GM12878 (cell line): Measurements from ENCODE around the gene RFX1. TPM values are rescaled to one million over a fixed set of nuclear protein-coding genes. Genes with fewer than 3 reads are reported as not detected.

Source experiments
- ATAC-seq: fragments of 200-7000 bp; cut with Tn5 transposase; 3 replicates; pipeline ENCODE4 v1.9.1; 2020; ENCODE audit warnings: mild to moderate bottlenecking, moderate library complexity
- BruUV-seq: library from RNA; stranded (reverse); fragments of 400-500 nt; replicated peaks from 2 replicates; lab custom pipeline; 2021; lab: Mats Ljungman, UMichigan
- CTCF ChIA-PET: fragments of 300-600 bp; sonication (Branson Sonifier 250); formaldehyde crosslinking; extraction: SDS; loops from one replicate; lab custom pipeline; 2021; ENCODE audit warnings: inconsistent platforms; lab: Yijun Ruan, JAX
- POLR2A ChIA-PET: fragments of 350-600 bp; formaldehyde crosslinking; extraction: SDS; loops from one replicate; lab custom pipeline; 2021; ENCODE audit warnings: inconsistent platforms; lab: Charles Lee
- RAD21 ChIA-PET: fragments of 300-600 bp; sonication (Branson Sonifier 250); formaldehyde crosslinking; loops from one replicate; lab custom pipeline; 2023; ENCODE audit warnings: antibody characterized with exemption; ENCODE audit not compliant: unreplicated experiment; lab: Charles Lee
- SMC1A ChIA-PET: fragments of 300-600 bp; sonication (Branson Sonifier 250); formaldehyde crosslinking; loops from one replicate; lab custom pipeline; 2023; ENCODE audit not compliant: unreplicated experiment, uncharacterized antibody; lab: Charles Lee
- DNase-seq: peaks from one replicate; pipeline ENCODE4 v3.0.0-alpha.2; 2011; ENCODE audit warnings: low read depth, low spot score
- FAIRE-seq: peaks from 3 replicates; lab custom pipeline; 2011; peaks lifted over from hg19 to GRCh38; lab: Jason Lieb, UNC
- H2AFZ ChIP-seq: 2 replicates; pipeline ENCODE4 v1.6.0; 2011; ENCODE audit warnings: low read depth, low read length, control low read depth; ENCODE audit not compliant: control insufficient read depth
- H3K27ac ChIP-seq: 2 replicates; pipeline ENCODE4 v1.5.1; 2011; ENCODE audit warnings: control low read depth; ENCODE audit not compliant: control insufficient read depth, insufficient read depth
- H3K27me3 ChIP-seq, 2 experiments: replicated peaks in 1 of 2; 2 replicates each; pipeline versions ENCODE4 v1.6.0 to v1.6.1; 2011; ENCODE audit warnings: low read length in 1 of 2; ENCODE audit not compliant: control insufficient read depth in 2 of 2, insufficient read depth in 2 of 2
- H3K36me3 ChIP-seq, 2 experiments: 2 replicates each; pipeline ENCODE4 v1.5.1; 2011; ENCODE audit warnings: low read length in 1 of 2; ENCODE audit not compliant: control insufficient read depth in 2 of 2, insufficient read depth in 2 of 2
- H3K4me1 ChIP-seq: 2 replicates; pipeline ENCODE4 v1.6.1; 2011; ENCODE audit warnings: mild to moderate bottlenecking, low read length, moderate library complexity, mixed read lengths; ENCODE audit not compliant: control insufficient read depth, insufficient read depth
- H3K4me2 ChIP-seq: 2 replicates; pipeline ENCODE4 v1.6.0; 2011; ENCODE audit warnings: control low read depth; ENCODE audit not compliant: control insufficient read depth, insufficient read depth
- H3K4me3 ChIP-seq: fragments of 200-600 bp; sonication (generic); 2 replicates; pipeline ENCODE4 v1.5.1; 2016
- H3K79me2 ChIP-seq: 2 replicates; pipeline ENCODE4 v1.6.0; 2011; ENCODE audit warnings: low read length; ENCODE audit not compliant: control insufficient read depth, insufficient read depth
- H3K9ac ChIP-seq: 2 replicates; pipeline ENCODE4 v1.8.0; 2011; ENCODE audit warnings: low read length, control low read depth, mixed read lengths; ENCODE audit not compliant: control insufficient read depth, insufficient read depth
- H3K9me3 ChIP-seq: replicated peaks from 3 replicates; pipeline ENCODE4 v1.5.1; 2011; ENCODE audit warnings: mild to moderate bottlenecking, low read length; ENCODE audit not compliant: control insufficient read depth, insufficient read depth
- H4K20me1 ChIP-seq: 2 replicates; pipeline ENCODE4 v1.6.0; 2011; ENCODE audit not compliant: control insufficient read depth, insufficient read depth
- CBX5 ChIP-seq: sonication (generic); IDR thresholded peaks from 2 replicates; pipeline ENCODE4 v1.6.1; 2016; ENCODE audit warnings: low read depth, moderate library complexity, mild to moderate bottlenecking, inconsistent platforms
- CEBPB ChIP-seq, 2 experiments: fragments of 150-350 bp in 1 of 2; IDR thresholded peaks; 2 replicates each; pipeline ENCODE4 v1.6.1; 2012 to 2014; ENCODE audit warnings: low read depth in 2 of 2, low read length in 2 of 2, borderline replicate concordance in 1 of 2, inconsistent platforms in 1 of 2
- CEBPZ ChIP-seq: fragments of 150-350 bp; IDR thresholded peaks from 2 replicates; pipeline ENCODE4 v1.6.1; 2016; ENCODE audit warnings: low read depth, low read length
- CHD2 ChIP-seq: IDR thresholded peaks from 2 replicates; pipeline ENCODE4 v1.6.1; 2011; ENCODE audit warnings: low read depth, low read length, improper control_type of control experiment, borderline replicate concordance
- HDGF ChIP-seq: fragments of 450-650 bp; IDR thresholded peaks from 2 replicates; pipeline ENCODE4 v1.6.1; 2016; ENCODE audit warnings: antibody characterized with exemption
- IRF4 ChIP-seq: IDR thresholded peaks from 2 replicates; pipeline ENCODE4 v1.6.1; 2011; ENCODE audit warnings: low read depth, low read length
- PAX5 ChIP-seq: IDR thresholded peaks from 2 replicates; pipeline ENCODE4 v1.6.1; 2011; ENCODE audit warnings: low read depth, low read length, borderline replicate concordance
- POLR2A ChIP-seq: IDR thresholded peaks from 2 replicates; pipeline ENCODE4 v1.6.1; 2011; ENCODE audit warnings: low read depth, mild to moderate bottlenecking, low read length
- RAD21 ChIP-seq: IDR thresholded peaks from 2 replicates; pipeline ENCODE4 v1.6.1; 2011; ENCODE audit warnings: mild to moderate bottlenecking, low read depth, low read length, moderate library complexity; ENCODE audit not compliant: insufficient read depth
- SMAD1 ChIP-seq: fragments of 450-650 bp; IDR thresholded peaks from 2 replicates; pipeline ENCODE4 v1.6.1; 2018; ENCODE audit warnings: mild to moderate bottlenecking, low read depth; ENCODE audit not compliant: partially characterized antibody
- SREBF1 ChIP-seq: IDR thresholded peaks from 2 replicates; pipeline ENCODE4 v1.6.1; 2012; ENCODE audit warnings: mild to moderate bottlenecking, low read length
- SRF ChIP-seq, 2 experiments: IDR thresholded peaks; 2 replicates each; pipeline ENCODE4 v1.6.1; 2011; ENCODE audit warnings: low read depth in 2 of 2, low read length in 2 of 2, mild to moderate bottlenecking in 1 of 2, moderate library complexity in 1 of 2
- SUPT20H ChIP-seq: IDR thresholded peaks from 2 replicates; pipeline ENCODE4 v1.6.1; 2011; ENCODE audit warnings: low read depth, mild to moderate bottlenecking, low read length, moderate library complexity, borderline replicate concordance; ENCODE audit not compliant: control insufficient read depth
- TARDBP ChIP-seq: IDR thresholded peaks from 2 replicates; pipeline ENCODE4 v1.6.1; 2016; ENCODE audit warnings: borderline replicate concordance
- WGBS: methylation state at CpG from one replicate; pipeline ENCODE4 v1.1.6; 2016; ENCODE audit warnings: low lambda C conversion rate; ENCODE audit not compliant: insufficient replicate concordance, insufficient coverage; ENCODE audit errors: missing lambda C conversion rate; 5-methylcytosine and 5-hydroxymethylcytosine counted together
- in situ Hi-C: fragments of 300-500 bp; cut with MboI; formaldehyde crosslinking; loops from 9 replicates; pipeline ENCODE4 v1.14.3; 2018; ENCODE audit warnings: mixed read lengths
- intact Hi-C: fragments of 100-400 bp; cut with micrococcal nuclease; formaldehyde crosslinking; loops from one replicate; pipeline ENCODE4 v1.14.2; 2022; ENCODE audit not compliant: unreplicated experiment
- polyA plus RNA-seq, 11 experiments: library from polyadenylated mRNA; depleted of rRNA in 4 of 11; unstranded in 6 of 11; stranded (reverse) in 5 of 11; fragments of >200 nt; fragmentation: Nextera tagmentation in 4 of 11; fragmentation: Illumina TruSeq in 1 of 11; extraction: Ambion mirVana in 4 of 11; extraction: Trizol in 1 of 11; gene quantifications; 1 replicate in 1 of 11; 2 replicates in 10 of 11; pipeline versions ENCODE4 v1.2.1 to v1.2.3, GENCODE V29; 2011 to 2016; ENCODE audit warnings: inconsistent platforms in 2 of 11, missing spikeins in 2 of 11, low read depth in 1 of 11
- total RNA-seq, 4 experiments: library from RNA; depleted of rRNA in 3 of 4; stranded (reverse); fragments of >200 nt in 3 of 4; fragmentation: Illumina TruSeq in 1 of 4; extraction: Trizol in 1 of 4; gene quantifications; 2 replicates each; pipeline versions ENCODE4 v1.2.1 to v1.2.3, GENCODE V29; 2013 to 2021
- TF ChIP-seq, protein P1 (sequence below): IDR thresholded peaks from 2 replicates; pipeline ENCODE4 v1.6.1; 2012; ENCODE audit warnings: low read depth, low read length, improper control_type of control experiment

Gene RFX1
- total and polyA plus RNA-seq, 10 of the 15 experiments (the other 5 are each of a cell fraction or from before 2014, with no cell fraction given): 0.05 to 11.0 (median 1.5) TPM

- Histone ChIP-seq H3K27ac (no peak overlapping the region), H3K36me3 (no peaks in the 10 kb centered on the region; a peak in 1 of 4 replicates), H3K4me1 (peaks cover 19% of the 10 kb centered on the region), H3K9me3 (no peaks in the 10 kb centered on the region), H3K4me2 (no peak overlapping the region), H3K9ac (no peak overlapping the region), H2AFZ (no peak overlapping the region), H4K20me1 (no peaks in the 10 kb centered on the region), H3K27me3 (no peaks in the 10 kb centered on the region)
- FAIRE-seq (no peak), DNase-seq (no peak), ATAC-seq (no peak)
- CTCF ChIA-PET: no interaction called here
- in situ Hi-C loops: no loop called here
- RAD21 ChIA-PET: no interaction called here
- intact Hi-C loops: loop anchor here (10.0 kb wide), 1 partner anchor 53 kb away; the partner anchor contains the start of gene IL27RA
- SMC1A ChIA-PET: interaction anchor here (1.1 kb wide), 1 partner anchor 12 kb away, joined by 3 read pairs; no protein-coding TSS in a partner anchor
- POLR2A ChIA-PET: no interaction called here
- no peak for TF ChIP-seq PAX5
- no peak for TF ChIP-seq CEBPB (IDR thresholded peaks at IDR 0.05; ENCODE audit: borderline replicate concordance in 1 of 2, low read depth in 2 of 2, low read length in 2 of 2)
- no peak for TF ChIP-seq SUPT20H
- TF ChIP-seq SREBF1: no peak
- TF ChIP-seq, all 136 proteins: peak for 0
- H3K4me3 ChIP-seq: no peak overlapping the region
- WGBS: 74% methylated on average over 17 of the region's 17 CpGs
- no TSS peak for BruUV-seq
- H3K79me2 ChIP-seq: no peaks in the 10 kb centered on the region
Measured at GRCh38 chr19:13981988-13982501, 24.1 kb downstream of the RFX1 start.

- Histone ChIP-seq H3K4me1 (peaks cover 14% of the 10 kb centered on the region), H3K4me2 (no peak overlapping the region), H3K9me3 (no peaks in the 10 kb centered on the region), H3K27ac (no peak overlapping the region), H2AFZ (no peak overlapping the region), H4K20me1 (no peaks in the 10 kb centered on the region), H3K36me3 (no peaks in the 10 kb centered on the region; a peak in 1 of 4 replicates), H3K4me3 (no peak overlapping the region), H3K27me3 (no peaks in the 10 kb centered on the region), H3K9ac (no peak overlapping the region), H3K79me2 (no peaks in the 10 kb centered on the region)
- intact Hi-C loops (loop anchor here (10.0 kb wide), 1 partner anchor 53 kb away; the partner anchor contains the start of gene IL27RA), in situ Hi-C loops (no loop called here)
- ChIA-PET RAD21 (no interaction called here), CTCF (interaction anchor here (1.2 kb wide), 1 partner anchor 133 kb away, joined by 4 read pairs; no protein-coding TSS in a partner anchor), SMC1A (interaction anchor here (1.1 kb wide), 1 partner anchor 11 kb away, joined by 3 read pairs; no protein-coding TSS in a partner anchor), POLR2A (no interaction called here)
- DNase-seq: no peak
- BruUV-seq: no TSS peak
- no peak for FAIRE-seq
- no peak for ATAC-seq
- WGBS: 15% methylated on average over 9 of the region's 9 CpGs
- no peak for TF ChIP-seq HDGF
- no peak for TF ChIP-seq SRF (IDR thresholded peaks at IDR 0.05; ENCODE audit: low read depth in 2 of 2, low read length in 2 of 2)
- no peak for TF ChIP-seq CEBPZ
- no peak for TF ChIP-seq SMAD1
- TF ChIP-seq CHD2: no peak
- no peak for TF ChIP-seq RAD21
- no peak for TF ChIP-seq POLR2A
- TF ChIP-seq IRF4: no peak
- TF ChIP-seq, protein P1, sequence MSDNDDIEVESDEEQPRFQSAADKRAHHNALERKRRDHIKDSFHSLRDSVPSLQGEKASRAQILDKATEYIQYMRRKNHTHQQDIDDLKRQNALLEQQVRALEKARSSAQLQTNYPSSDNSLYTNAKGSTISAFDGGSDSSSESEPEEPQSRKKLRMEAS: no peak
- no peak for TF ChIP-seq TARDBP
- no peak for TF ChIP-seq CBX5
Measured at GRCh38 chr19:13981467-13981866, 24.7 kb downstream of the RFX1 start.
